WTC11 (cell line): ENCODE results near the gene LOXL3. TPM values are rescaled to one million over a fixed set of nuclear protein-coding genes. Genes with fewer than 3 reads are reported as not detected.
A peak's percentile ranks its signal among the peaks of the same experiment; 100 is the strongest.

Experiments
- ATAC-seq: fragments of 200-7000 bp; cut with Tn5 transposase; 2 replicates; pipeline ENCODE4 v1.10.0; 2021; ENCODE audit warnings: mild to moderate bottlenecking, moderate library complexity
- CTCF ChIA-PET: fragments of 300-600 bp; sonication (Branson Sonifier 250); formaldehyde crosslinking; loops from one replicate; lab custom pipeline; 2021; ENCODE audit warnings: antibody characterized with exemption; lab: Charles Lee
- POLR2A ChIA-PET: fragments of 350-600 bp; sonication (Branson Sonifier 250); formaldehyde crosslinking; loops from one replicate; lab custom pipeline; 2021; ENCODE audit warnings: antibody characterized with exemption; lab: Charles Lee
- DNase-seq: peaks from one replicate; pipeline ENCODE4 v3.0.0; 2021; ENCODE audit warnings: low spot score
- H3K27ac Mint-ChIP-seq: 2 replicates; pipeline ENCODE4 v1.8.0; 2021; ENCODE audit warnings: mixed read lengths
- H3K27me3 Mint-ChIP-seq: 2 replicates; pipeline ENCODE4 v1.8.0; 2021; ENCODE audit warnings: low read depth, mild to moderate bottlenecking, moderate library complexity, mixed read lengths
- H3K36me3 Mint-ChIP-seq: 2 replicates; pipeline ENCODE4 v1.8.0; 2021; ENCODE audit warnings: mixed read lengths
- H3K4me1 Mint-ChIP-seq: 2 replicates; pipeline ENCODE4 v1.8.0; 2022; ENCODE audit warnings: mixed read lengths
- H3K4me3 Mint-ChIP-seq: 2 replicates; pipeline ENCODE4 v1.8.0; 2021; ENCODE audit warnings: mild to moderate bottlenecking, moderate library complexity, mixed read lengths
- H3K9me3 Mint-ChIP-seq: 2 replicates; pipeline ENCODE4 v1.8.0; 2021; ENCODE audit warnings: mixed read lengths
- ATF3 ChIP-seq: sonication (generic); formaldehyde crosslinking; conservative IDR thresholded peaks from 2 replicates; pipeline ENCODE4 v1.8.1; 2022; ENCODE audit warnings: mild to moderate bottlenecking, missing genetic modification reagents
- KAT7 ChIP-seq: sonication (generic); formaldehyde crosslinking; IDR thresholded peaks from 2 replicates; pipeline ENCODE4 v1.8.1; 2023; ENCODE audit warnings: missing genetic modification reagents, mild to moderate bottlenecking, borderline replicate concordance
- MAX ChIP-seq: sonication (generic); formaldehyde crosslinking; IDR thresholded peaks from 2 replicates; pipeline ENCODE4 v1.8.0; 2022; ENCODE audit warnings: mild to moderate bottlenecking, missing genetic modification reagents
- MLX ChIP-seq: sonication (generic); formaldehyde crosslinking; IDR thresholded peaks from 2 replicates; pipeline ENCODE4 v1.8.1; 2023; ENCODE audit warnings: mild to moderate bottlenecking, missing genetic modification reagents, moderate library complexity
- NR3C1 ChIP-seq: sonication (generic); formaldehyde crosslinking; conservative IDR thresholded peaks from 2 replicates; pipeline ENCODE4 v1.8.1; 2023; ENCODE audit warnings: low read depth, mild to moderate bottlenecking, missing genetic modification reagents
- SOX15 ChIP-seq: fragments of 250-450 bp; sonication (Bioruptor Pico); IDR thresholded peaks from 2 replicates; pipeline ENCODE4 v1.9.0; 2021; ENCODE audit warnings: mild to moderate bottlenecking
- total RNA-seq: library from RNA; stranded (reverse); gene quantifications from 3 replicates; pipeline ENCODE4 v1.2.3, GENCODE V29; 2021
- TF ChIP-seq, protein P1 (sequence below): fragments of 250-450 bp; sonication (Bioruptor Pico); conservative IDR thresholded peaks from 2 replicates; pipeline ENCODE4 v1.9.0; 2021; ENCODE audit warnings: mild to moderate bottlenecking
- TF ChIP-seq, protein P2 (sequence below): sonication (generic); formaldehyde crosslinking; IDR thresholded peaks from 2 replicates; pipeline ENCODE4 v1.8.1; 2023; ENCODE audit warnings: mild to moderate bottlenecking, moderate library complexity, missing genetic modification reagents
- TF ChIP-seq, protein P3 (sequence below): sonication (generic); formaldehyde crosslinking; IDR thresholded peaks from 2 replicates; pipeline ENCODE4 v1.8.0; 2022; ENCODE audit warnings: mild to moderate bottlenecking, missing genetic modification reagents

Gene LOXL3
- total RNA-seq, 1 experiment from 2014 or later: 21.1 TPM

GRCh38 chr2:74505448-74506246, 48.1 kb downstream of the LOXL3 start:
- TF ChIP-seq NR3C1 (CRISPR knock-in tag): no peak
- no peak for TF ChIP-seq KAT7 (CRISPR knock-in tag)
- ChIA-PET POLR2A (no interaction called here), CTCF (interaction anchor here (0.8 kb wide), 1 partner anchor 82 kb away, joined by 3 read pairs; no protein-coding TSS in a partner anchor)
- no peak overlapping the region for H3K4me3 Mint-ChIP-seq
- no peak overlapping the region for H3K27ac Mint-ChIP-seq
- H3K9me3 Mint-ChIP-seq: no peaks in the 10 kb centered on the region
- DNase-seq (no peak), ATAC-seq (no peak)
- H3K36me3 Mint-ChIP-seq: peaks cover 22% of the 10 kb centered on the region
- H3K27me3 Mint-ChIP-seq: peaks cover 92% of the 10 kb centered on the region
- peaks cover 44% of the 10 kb centered on the region for H3K4me1 Mint-ChIP-seq

- no peak for TF ChIP-seq ATF3
- TF ChIP-seq MLX (CRISPR knock-in tag): no peak
- no peak for TF ChIP-seq SOX15
- TF ChIP-seq, protein P1, sequence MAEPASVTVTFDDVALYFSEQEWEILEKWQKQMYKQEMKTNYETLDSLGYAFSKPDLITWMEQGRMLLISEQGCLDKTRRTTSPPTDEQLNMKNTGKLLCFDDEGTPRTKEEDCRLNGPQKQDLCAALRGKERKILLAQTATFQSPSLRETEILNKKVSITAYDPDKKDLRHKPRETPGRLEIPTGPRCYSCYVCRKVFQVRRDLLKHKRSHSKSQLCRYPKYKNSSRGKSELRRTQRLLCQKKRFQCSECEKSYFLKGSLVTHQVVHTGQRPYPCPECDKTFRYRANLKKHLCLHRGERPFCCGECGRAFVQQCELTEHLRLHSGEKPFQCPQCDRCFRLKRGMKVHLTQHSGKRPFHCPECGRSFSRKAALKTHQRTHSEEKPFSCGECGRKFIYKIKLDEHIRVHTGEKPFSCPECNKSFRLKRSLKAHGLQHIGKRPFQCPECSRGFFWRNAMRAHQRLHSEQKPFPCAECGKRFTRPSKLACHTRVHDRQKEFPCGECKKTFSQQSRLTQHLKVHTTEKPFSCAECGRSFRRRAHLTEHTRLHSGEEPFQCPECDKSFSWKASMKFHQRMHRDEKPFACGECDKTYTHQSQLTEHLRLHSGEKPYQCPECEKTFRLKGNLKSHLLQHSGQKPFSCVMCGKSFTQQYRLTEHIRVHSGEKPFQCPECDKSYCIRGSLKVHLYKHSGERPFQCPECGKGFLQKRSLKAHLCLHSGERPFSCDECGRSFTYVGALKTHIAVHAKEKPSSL (CRISPR knock-in tag): no peak
- ATAC-seq (no peak), DNase-seq (no peak)
- Mint-ChIP-seq H3K4me1 (peaks cover 51% of the 10 kb centered on the region), H3K27ac (no peak overlapping the region), H3K36me3 (peaks cover 22% of the 10 kb centered on the region), H3K27me3 (peaks cover 92% of the 10 kb centered on the region), H3K9me3 (no peaks in the 10 kb centered on the region), H3K4me3 (peak overlapping the region; percentile 81)
- CTCF ChIA-PET: interaction anchor here (1.1 to 6.0 kb wide), 3 partner anchors 9 to 83 kb away, joined by 6 to 43 read pairs (median 10); partner anchors contain the start of genes CCDC142, TLX2 and TTC31
- POLR2A ChIA-PET: interaction anchor here (1.1 to 1.8 kb wide), 3 partner anchors 21 to 47 kb away, joined by 3 to 13 read pairs (median 6); partner anchors contain the start of genes AUP1, CCDC142, HTRA2 and TTC31
Measured at GRCh38 chr2:74504591-74504990, 49.2 kb downstream of the LOXL3 start.

GRCh38 chr2:74503506-74504475, 50.0 kb downstream of the LOXL3 start:
- POLR2A ChIA-PET: interaction anchor here (1.0 to 1.8 kb wide), 5 partner anchors 21 to 64 kb away, joined by 3 to 13 read pairs (median 4); partner anchors contain the start of genes AUP1, CCDC142, HTRA2 and TTC31
- H3K27me3 Mint-ChIP-seq: peaks cover 92% of the 10 kb centered on the region
- ATAC-seq (no peak), DNase-seq (no peak)
- TF ChIP-seq, protein P2, sequence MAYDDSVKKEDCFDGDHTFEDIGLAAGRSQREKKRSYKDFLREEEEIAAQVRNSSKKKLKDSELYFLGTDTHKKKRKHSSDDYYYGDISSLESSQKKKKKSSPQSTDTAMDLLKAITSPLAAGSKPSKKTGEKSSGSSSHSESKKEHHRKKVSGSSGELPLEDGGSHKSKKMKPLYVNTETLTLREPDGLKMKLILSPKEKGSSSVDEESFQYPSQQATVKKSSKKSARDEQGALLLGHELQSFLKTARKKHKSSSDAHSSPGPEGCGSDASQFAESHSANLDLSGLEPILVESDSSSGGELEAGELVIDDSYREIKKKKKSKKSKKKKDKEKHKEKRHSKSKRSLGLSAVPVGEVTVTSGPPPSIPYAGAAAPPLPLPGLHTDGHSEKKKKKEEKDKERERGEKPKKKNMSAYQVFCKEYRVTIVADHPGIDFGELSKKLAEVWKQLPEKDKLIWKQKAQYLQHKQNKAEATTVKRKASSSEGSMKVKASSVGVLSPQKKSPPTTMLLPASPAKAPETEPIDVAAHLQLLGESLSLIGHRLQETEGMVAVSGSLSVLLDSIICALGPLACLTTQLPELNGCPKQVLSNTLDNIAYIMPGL (CRISPR knock-in tag): peak; percentile 16; the same call in 1 of the 2 replicates
- TF ChIP-seq MAX: no peak
- TF ChIP-seq, protein P3, sequence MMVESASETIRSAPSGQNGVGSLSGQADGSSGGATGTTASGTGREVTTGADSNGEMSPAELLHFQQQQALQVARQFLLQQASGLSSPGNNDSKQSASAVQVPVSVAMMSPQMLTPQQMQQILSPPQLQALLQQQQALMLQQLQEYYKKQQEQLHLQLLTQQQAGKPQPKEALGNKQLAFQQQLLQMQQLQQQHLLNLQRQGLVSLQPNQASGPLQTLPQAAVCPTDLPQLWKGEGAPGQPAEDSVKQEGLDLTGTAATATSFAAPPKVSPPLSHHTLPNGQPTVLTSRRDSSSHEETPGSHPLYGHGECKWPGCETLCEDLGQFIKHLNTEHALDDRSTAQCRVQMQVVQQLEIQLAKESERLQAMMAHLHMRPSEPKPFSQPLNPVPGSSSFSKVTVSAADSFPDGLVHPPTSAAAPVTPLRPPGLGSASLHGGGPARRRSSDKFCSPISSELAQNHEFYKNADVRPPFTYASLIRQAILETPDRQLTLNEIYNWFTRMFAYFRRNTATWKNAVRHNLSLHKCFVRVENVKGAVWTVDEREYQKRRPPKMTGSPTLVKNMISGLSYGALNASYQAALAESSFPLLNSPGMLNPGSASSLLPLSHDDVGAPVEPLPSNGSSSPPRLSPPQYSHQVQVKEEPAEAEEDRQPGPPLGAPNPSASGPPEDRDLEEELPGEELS (CRISPR knock-in tag): no peak
- CTCF ChIA-PET: interaction anchor here (1.0 to 6.0 kb wide), 7 partner anchors 10 to 84 kb away, joined by 3 to 43 read pairs (median 4); partner anchors contain the start of genes CCDC142, TLX2 and TTC31
- peaks cover 55% of the 10 kb centered on the region for H3K4me1 Mint-ChIP-seq
- no peak overlapping the region for H3K27ac Mint-ChIP-seq
- peak overlapping the region; percentile 81 for H3K4me3 Mint-ChIP-seq
- H3K9me3 Mint-ChIP-seq: no peaks in the 10 kb centered on the region
- H3K36me3 Mint-ChIP-seq: peaks cover 22% of the 10 kb centered on the region
